ENCODE results near the gene HRAS. TPM values are rescaled to one million over a fixed set of nuclear protein-coding genes. Genes with fewer than 3 reads are reported as not detected.

Gene HRAS
- polyA plus RNA-seq, 4 donors = 39.5 to 57.2 (median 41.2) TPM

- DNase-seq (ENCODE audit: low read depth in 4 of 4, low spot score in 3 of 4) = no peak
Measured at GRCh38 chr11:515131-515530, 20.2 kb downstream of the HRAS start.

GRCh38 chr11:514606-515005 is 20.8 kb downstream of the HRAS start:
- DNase-seq (ENCODE audit: low read depth in 4 of 4, low spot score in 3 of 4) = no peak

- no peak for DNase-seq (ENCODE audit: low read depth in 4 of 4, low spot score in 3 of 4)
Measured at GRCh38 chr11:512761-513595, 22.4 kb downstream of the HRAS start.

- no peak for DNase-seq (ENCODE audit: low read depth in 4 of 4, low spot score in 3 of 4)
Measured at GRCh38 chr11:508956-509355, 26.4 kb downstream of the HRAS start.

GRCh38 chr11:507727-508515 is 27.5 kb downstream of the HRAS start:
- no peak for DNase-seq (ENCODE audit: low read depth in 4 of 4, low spot score in 3 of 4)

- peak; percentile 82 to 88 (median 86) for DNase-seq (ENCODE audit: low read depth in 4 of 4, low spot score in 3 of 4)
Measured at GRCh38 chr11:506995-507726, 28.2 kb downstream of the HRAS start, which contains the start of gene RNH1. Gene RNH1, minus strand, starts transcription at chr11:507242. Its CDS starts 5,080 bp downstream, at chr11:502162.

GRCh38 chr11:506238-506994 is 29.0 kb downstream of the HRAS start:
- peak; percentile 90 to 96 (median 94) for DNase-seq (ENCODE audit: low read depth in 4 of 4, low spot score in 3 of 4)

GRCh38 chr11:504994-505344 is 30.4 kb downstream of the HRAS start:
- DNase-seq (ENCODE audit: low read depth in 4 of 4, low spot score in 3 of 4) = no peak

GRCh38 chr11:504053-504993 is 31.1 kb downstream of the HRAS start:
- no peak for DNase-seq (ENCODE audit: low read depth in 4 of 4, low spot score in 3 of 4)

- DNase-seq (ENCODE audit: low read depth in 4 of 4, low spot score in 3 of 4) = no peak
Measured at GRCh38 chr11:503179-503981, 32.0 kb downstream of the HRAS start.

- DNase-seq (ENCODE audit: low read depth in 4 of 4, low spot score in 3 of 4) = no peak
Measured at GRCh38 chr11:502288-503178, 32.8 kb downstream of the HRAS start.

- DNase-seq (ENCODE audit: low read depth in 4 of 4, low spot score in 3 of 4) = no peak
Measured at GRCh38 chr11:501683-502287, 33.6 kb downstream of the HRAS start.

GRCh38 chr11:501001-501682 is 34.2 kb downstream of the HRAS start:
- no peak for DNase-seq (ENCODE audit: low read depth in 4 of 4, low spot score in 3 of 4)

GRCh38 chr11:499201-500076 is 35.9 kb downstream of the HRAS start:
- no peak for DNase-seq (ENCODE audit: low read depth in 4 of 4, low spot score in 3 of 4)
